Measurements from ENCODE around the gene LIN7A. TPM values are rescaled to one million over a fixed set of nuclear protein-coding genes. Genes with fewer than 3 reads are reported as not detected.
A peak's percentile ranks its signal among the peaks of the same experiment; 100 is the strongest.

The LIN7A gene
- total and polyA plus RNA-seq, 2 of the 8 experiments (the other 6 are each of a cell fraction or from before 2014, with no cell fraction given), result 5.8 to 22.0 TPM

- no peak overlapping the region for H3K27ac ChIP-seq (ENCODE audit: low read depth, low read length)
- H2AFZ ChIP-seq (ENCODE audit: low read length), result no peak overlapping the region
- H3K14ac ChIP-seq (ENCODE audit: insufficient read length), result no peak overlapping the region
- H3K4me3 ChIP-seq (ENCODE audit: extremely low read depth in 1 of 4, insufficient read depth in 2 of 4, low read depth in 3 of 4, low read length in 4 of 4), result no peak overlapping the region
- peaks cover 0 to 13% (median 1%) of the 10 kb centered on the region in 4 experiments; a peak in 2 of 7 replicates for H3K4me1 ChIP-seq (replicated peaks in 1 of 4; ENCODE audit: control insufficient read depth in 3 of 4, insufficient read depth in 4 of 4, low read length in 3 of 4)
- H3K23ac ChIP-seq (ENCODE audit: insufficient read length), result no peak overlapping the region
- H3K79me2 ChIP-seq (ENCODE audit: control insufficient read depth in 1 of 2, insufficient read depth in 2 of 2, low read length in 2 of 2), result no peaks in the 10 kb centered on the region
- H3K23me2 ChIP-seq (ENCODE audit: low read depth, low read length), result no peaks in the 10 kb centered on the region; the same call in 1 of the 2 replicates
- peak; percentile 64 for TF ChIP-seq CEBPB (IDR thresholded peaks at IDR 0.05; ENCODE audit: low read depth, low read length)
- TF ChIP-seq SIRT6 (IDR thresholded peaks at IDR 0.05; ENCODE audit: low read length), result no peak
- WGBS, 2 experiments (ENCODE audit: extremely low coverage in 1 of 2, insufficient coverage in 1 of 2, insufficient read length in 1 of 2, insufficient replicate concordance in 2 of 2, low coverage in 1 of 2, low lambda C conversion rate in 2 of 2, missing lambda C conversion rate in 1 of 2), result 84% methylated on average over 5 of the region's 5 CpGs; no CpG with 5 or more reads in 1 of the 2 experiments
- H4K20me1 ChIP-seq (replicated peaks in 1 of 2; ENCODE audit: control insufficient read depth in 1 of 2, insufficient read depth in 2 of 2, low read length in 2 of 2), result no peaks in the 10 kb centered on the region
- H3K56ac ChIP-seq (replicated peaks; ENCODE audit: insufficient read length, low read depth, low read length), result no peak overlapping the region
- H2AK5ac ChIP-seq (ENCODE audit: low read depth, low read length), result no peak overlapping the region
- no peaks in the 10 kb centered on the region for H3K9me3 ChIP-seq (ENCODE audit: insufficient read depth in 2 of 2, low read depth in 1 of 2, low read length in 1 of 2)
- DNase-seq (ENCODE audit: low read depth in 1 of 2, low spot score in 2 of 2) (no peak), FAIRE-seq (no peak)
- H3K4me2 ChIP-seq (ENCODE audit: insufficient read depth in 1 of 2, low read depth in 2 of 2, low read length in 2 of 2), result no peak overlapping the region
- H4K8ac ChIP-seq (ENCODE audit: extremely low read depth, insufficient read depth, low read length), result no peak overlapping the region
- no peaks in the 10 kb centered on the region for H3K79me1 ChIP-seq (ENCODE audit: low read depth, low read length)
- no peak overlapping the region for H3K9ac ChIP-seq (replicated peaks in 1 of 4; ENCODE audit: extremely low read depth in 1 of 4, low read depth in 3 of 4, low read length in 3 of 4)
- no peak overlapping the region for H2BK20ac ChIP-seq (ENCODE audit: low read length)
- H3K27me3 ChIP-seq (replicated peaks in 1 of 4; ENCODE audit: control insufficient read depth in 3 of 4, extremely low read depth in 1 of 4, insufficient read depth in 3 of 4, low read length in 3 of 4), result no peaks in the 10 kb centered on the region
- H2BK15ac ChIP-seq (ENCODE audit: low read length), result no peak overlapping the region
- no peak overlapping the region for H2BK12ac ChIP-seq (ENCODE audit: low read depth, low read length)
- ChIA-PET POLR2A (ENCODE audit: partially characterized antibody) (no interaction called here), CTCF (ENCODE audit: partially characterized antibody) (interaction anchor here (1.3 kb wide), 1 partner anchor 12 kb away, joined by 5 read pairs; no protein-coding TSS in a partner anchor)
- H4K91ac ChIP-seq (replicated peaks; ENCODE audit: insufficient read length, low read length), result no peak overlapping the region
- no peak overlapping the region for H3K4ac ChIP-seq (replicated peaks; ENCODE audit: insufficient read length, low read depth, low read length)
- H3K18ac ChIP-seq (ENCODE audit: extremely low read depth, low read length), result no peak overlapping the region
- H3K36me3 ChIP-seq (ENCODE audit: control insufficient read depth in 2 of 4, insufficient read depth in 4 of 4, low read length in 3 of 4), result no peaks in the 10 kb centered on the region
- no peak overlapping the region for H2BK5ac ChIP-seq (ENCODE audit: low read depth, low read length)
- no peak overlapping the region for H4K5ac ChIP-seq (ENCODE audit: insufficient read length, low read depth, low read length)
- H2BK120ac ChIP-seq (replicated peaks; ENCODE audit: low read depth, low read length), result no peak overlapping the region
These were observed 20.4 kb upstream of the LIN7A start for GRCh38 chr12:80958162-80958561.
